ENCODE measurements around the gene CABLES2. TPM values are rescaled to one million over a fixed set of nuclear protein-coding genes. Genes with fewer than 3 reads are reported as not detected.

CABLES2 gene
- total RNA-seq, 1 experiment from 2014 or later: 7.2 TPM

DNA sequence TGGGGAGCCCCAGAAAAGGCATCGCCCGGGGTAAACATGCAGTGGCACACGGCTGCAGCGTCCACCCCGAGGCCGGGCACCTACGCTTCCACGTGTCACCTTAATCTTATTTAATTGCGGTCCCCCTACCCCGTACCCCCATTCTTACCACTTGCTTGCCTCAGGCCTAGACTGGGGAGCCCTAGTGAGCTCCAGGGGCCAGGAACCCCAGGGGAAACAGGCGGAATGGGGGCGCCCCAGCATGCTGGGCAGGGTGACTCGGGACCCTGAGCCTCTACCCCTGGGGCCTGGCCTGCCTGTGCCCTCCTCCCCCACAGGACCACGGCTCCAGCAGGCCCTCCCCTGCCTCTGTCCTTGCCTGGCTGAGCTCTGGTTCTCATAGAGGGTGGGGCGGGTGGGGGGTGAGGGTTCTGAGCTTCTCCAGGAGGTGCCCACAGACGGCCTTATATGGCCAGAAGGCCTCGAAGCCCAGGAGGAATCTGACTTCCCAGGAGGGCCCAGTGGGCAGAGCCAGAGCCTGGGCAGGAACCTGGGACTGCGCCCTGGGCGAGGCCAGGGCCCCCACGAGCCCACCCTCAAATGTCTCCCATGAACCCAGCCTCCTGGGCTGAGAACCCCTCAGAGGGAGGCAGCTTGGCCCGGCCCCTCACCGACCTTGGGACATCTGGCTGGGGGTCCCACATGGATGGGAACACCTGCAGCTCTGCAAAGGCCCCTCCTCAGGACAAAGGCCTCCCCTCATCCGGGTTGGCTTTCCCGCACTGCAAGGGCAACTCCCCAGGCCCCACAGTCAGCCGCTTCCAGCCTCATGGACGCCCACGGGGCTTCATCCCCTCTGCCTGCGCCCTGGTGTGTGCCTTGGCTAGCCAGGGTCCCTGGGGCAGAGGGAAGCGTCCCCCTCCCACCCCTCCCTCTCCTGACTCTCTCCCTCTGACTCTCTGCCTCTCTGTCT is 34.8 kb downstream of the CABLES2 start:
- no peak for DNase-seq (ENCODE audit: low read depth)

DNA sequence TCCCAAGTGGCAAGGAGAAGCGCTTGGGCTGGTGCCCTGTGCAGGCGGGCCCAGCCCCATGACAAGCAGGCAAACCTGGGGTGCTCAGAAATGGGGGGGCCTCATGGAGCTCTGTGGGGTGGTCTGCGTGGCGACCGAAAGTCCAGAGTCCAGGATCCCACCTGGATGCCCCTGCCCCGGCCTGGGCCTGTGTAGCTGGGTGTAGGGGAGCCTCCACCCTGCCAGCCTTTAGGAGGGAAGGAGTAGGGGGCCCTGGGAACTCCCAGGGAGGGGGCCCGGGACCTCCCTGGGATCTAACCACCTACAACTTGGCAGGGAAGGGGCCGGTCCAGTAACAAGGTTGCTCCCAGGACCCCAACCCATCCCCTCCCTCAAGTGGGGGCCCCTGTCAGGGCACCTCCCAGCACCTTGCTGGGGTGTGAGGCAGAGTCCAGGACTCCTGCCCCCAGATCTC is 35.5 kb downstream of the CABLES2 start:
- no peak for DNase-seq (ENCODE audit: low read depth)

DNA sequence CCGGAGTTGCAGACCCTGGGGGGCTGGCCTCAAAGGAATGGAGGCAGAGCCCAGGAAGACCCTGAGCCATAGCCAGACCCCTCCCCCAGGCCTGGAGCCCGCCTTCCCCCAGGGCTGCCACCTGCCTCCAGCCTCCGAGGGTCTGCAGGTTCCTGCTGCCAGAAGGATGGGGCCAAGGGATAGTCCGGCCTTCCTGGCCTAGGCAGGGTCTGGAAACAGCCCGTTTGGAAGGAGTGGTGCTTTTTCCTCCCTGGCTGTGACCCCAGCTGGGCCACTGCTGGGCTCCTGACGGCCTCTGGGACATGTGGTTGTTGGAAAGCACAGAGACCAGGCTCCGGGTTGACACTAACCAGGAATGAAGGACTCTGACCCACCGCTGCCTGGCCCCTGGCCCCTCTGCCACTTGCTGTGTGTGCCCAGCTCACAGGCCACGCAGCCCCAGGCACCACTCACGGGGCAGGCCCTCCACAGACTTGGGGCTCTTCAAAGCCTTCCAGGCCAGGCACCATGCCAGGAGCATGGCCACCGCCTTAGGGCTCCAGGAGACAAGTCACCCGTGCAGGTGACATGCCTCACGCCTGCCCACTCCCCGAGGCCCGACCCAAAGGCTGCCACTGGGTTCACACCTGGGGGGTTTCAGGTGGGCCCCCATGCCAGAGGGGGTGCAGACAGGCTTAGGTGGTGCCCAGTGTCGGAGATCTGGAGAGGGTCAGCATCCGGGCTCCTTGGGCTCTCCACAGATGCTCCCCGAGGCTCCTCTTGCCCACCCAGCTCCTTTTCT is 36.1 kb downstream of the CABLES2 start:
- no peak for DNase-seq (ENCODE audit: low read depth)

DNA sequence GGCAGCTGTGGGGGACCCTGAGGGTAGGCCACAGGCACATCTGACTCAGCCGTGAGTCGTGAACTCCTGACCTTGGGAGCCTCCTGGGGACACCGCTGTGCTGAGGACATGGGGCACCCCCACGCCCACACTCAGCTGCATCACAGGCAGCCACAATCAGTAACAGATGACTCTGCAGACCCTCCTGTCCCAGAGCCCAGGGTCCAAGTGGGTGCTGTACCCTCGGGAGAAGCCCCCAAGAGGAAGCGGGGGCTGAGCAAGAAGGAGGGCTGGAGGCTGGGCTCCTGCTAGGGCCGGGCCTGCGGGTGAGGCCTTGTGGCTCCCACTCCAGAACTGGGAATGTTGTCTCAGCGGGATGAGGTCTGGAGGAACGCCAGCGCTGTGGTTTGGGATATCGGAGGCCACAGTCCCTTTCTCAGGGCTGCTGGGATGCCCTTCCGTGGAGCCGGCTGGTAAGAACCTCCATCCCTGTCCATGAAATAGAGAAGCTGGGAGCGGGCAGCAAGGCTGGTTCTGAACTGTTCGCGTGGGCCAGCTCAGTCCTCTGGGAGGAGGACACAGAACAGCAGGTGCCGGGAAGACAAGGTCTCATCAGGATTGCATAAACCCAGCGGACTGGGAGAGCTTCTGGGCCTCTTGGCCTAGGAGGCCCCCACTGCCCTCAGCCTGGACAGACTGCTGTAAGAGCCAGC is 36.8 kb downstream of the CABLES2 start:
- DNase-seq (ENCODE audit: low read depth): peak; percentile 93

DNA sequence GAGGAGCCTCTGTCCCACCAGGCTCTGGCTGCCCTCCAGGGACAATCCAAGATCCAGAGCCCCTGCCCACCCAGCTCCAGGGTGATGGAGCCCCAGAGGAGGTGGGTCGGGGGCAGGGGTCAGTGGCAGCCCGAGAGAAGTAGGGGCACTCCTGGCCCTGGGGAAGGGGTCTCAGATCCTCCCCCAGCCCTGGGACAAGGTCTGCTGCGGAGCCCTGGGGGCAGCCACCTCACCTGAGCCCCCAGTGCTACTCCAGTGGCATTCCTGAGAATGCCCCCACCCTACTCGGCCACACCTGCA is 37.3 kb downstream of the CABLES2 start:
- no peak for DNase-seq (ENCODE audit: low read depth)

DNA sequence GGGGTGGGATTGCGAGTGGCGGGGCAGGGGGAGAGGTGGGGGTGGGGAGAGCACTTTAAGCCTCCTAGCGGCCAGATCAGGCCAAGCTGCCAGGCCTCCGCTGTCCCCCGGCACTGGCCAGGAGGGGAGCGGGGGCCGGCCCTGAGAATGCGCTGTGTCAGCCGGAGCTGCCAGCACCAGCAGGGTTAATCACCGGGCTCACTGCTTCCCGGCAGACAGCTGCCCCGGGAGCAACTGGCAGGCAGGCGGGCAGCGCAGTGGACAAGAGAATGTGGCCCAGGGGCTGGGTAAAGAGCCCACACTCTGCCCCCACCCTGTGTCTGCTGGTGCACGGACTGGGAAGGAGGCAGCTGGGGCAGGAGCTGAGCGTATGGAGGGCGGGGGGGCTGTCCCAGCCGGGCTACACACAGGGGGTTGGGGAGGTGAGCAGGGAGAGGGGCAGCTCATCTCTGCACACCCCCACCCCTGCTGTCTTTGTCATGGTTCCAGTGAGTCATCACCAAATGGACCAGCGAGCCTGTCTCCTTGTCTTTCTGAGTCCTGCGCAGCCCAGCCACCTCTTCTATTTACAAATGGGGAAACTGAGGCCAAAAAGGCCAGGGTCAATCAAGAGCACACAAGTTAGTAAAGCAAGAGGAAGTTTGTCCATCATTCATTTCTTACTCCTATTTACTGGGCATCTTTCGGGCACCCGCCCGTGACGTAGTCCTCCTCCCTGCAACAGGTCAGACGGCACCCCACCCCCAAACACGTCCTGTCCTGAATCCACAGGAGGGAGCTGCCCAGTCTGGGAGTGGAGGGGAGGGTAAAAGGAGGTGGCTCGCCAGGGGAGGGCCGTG is 37.9 kb downstream of the CABLES2 start:
- peak; percentile 93 for DNase-seq (ENCODE audit: low read depth)

DNA sequence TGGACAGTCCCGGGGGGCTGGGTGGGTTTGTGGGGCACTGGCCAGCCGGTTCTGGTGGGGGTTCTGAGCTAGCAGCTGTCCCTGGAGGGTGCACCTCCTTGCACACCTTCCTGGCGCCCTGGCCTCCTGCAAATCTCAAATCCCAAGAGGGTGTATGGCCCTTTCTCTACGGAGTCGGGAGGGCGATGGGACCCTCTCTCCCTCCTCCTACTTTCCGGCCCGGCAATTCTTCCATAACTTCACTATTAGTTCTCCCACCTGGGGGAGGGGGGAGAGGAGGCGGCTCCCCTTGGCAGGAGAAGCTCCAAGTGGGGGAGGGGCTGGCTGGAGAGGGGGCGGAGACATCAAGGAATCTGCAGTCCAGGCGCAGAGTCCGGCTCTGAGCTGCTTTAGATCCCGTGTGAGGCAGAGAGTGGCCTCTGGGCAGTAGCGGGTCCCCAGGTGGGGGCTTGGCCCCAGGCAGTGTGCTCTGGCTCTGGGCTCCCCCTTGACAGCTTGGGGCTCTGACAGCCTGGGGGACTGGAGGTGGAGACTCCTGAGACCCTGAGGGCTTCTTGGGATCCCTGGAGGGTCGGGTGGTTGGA is 38.6 kb downstream of the CABLES2 start:
- peak; percentile 53 for DNase-seq (ENCODE audit: low read depth)

DNA sequence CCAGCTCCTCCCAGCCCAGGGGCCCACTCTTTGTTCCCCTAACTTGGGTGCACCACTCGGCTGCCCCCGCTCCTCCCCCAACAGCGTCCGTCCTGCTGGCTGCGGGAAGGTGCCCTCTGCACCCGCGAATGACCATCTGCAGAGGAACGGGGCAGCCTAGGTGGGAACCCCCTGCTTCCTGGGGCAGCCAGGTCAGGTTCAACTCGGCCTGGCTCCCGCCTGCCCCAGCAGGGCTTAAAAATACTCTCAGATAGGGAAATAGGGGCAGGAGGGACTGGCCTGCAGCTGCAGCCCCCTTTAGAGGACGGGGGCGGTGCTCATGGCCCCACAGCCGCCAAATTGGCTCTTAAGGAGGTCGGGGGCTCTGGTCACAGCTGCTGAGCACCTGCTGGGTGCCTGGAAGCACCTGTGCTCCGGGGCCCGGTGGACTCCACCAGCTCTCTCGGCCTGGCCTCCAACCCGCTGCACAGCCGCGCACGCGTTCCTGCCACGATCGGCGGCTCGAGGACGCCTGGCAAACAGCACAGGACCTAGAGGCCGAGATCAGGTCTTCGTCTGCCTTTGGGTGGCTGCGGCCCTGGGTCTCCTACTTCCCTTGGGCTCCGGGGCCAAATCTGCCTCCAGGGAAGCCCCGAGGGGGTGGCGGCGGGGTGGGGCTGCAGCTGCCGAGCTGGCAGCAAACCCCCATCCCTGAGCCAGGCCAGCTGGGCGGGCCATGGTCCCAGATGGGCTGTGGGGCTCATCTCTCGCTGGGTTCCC is 39.3 kb downstream of the CABLES2 start:
- DNase-seq (ENCODE audit: low read depth): no peak

DNA sequence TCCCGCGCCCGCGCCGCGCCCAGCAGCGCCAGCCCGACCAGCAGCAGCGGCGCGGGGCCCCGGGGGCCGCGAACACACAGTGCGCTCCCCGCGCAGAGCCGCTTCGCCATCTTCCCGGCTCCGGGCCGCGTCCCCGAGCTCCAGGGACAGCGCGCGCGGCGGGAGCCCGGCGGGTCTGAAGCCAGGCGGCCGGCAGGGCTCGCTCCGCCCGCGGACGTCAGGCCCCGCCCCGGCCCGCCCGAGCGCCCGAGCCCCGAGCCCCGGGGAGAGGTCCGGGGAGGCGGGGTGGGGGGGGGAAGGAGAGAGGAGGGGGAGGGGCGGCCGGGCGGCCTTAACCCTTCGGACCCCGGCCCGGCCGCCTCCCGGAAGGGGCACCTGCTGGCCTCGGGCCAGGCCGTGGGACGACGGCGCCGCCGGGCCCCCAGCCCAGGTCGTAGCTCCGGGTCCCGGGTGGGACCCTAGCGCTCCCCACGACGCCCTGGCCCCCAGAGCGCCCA is 39.9 kb downstream of the CABLES2 start, which contains the start of gene LAMA5:
Gene LAMA5, minus strand, starts transcription at position 177 of the 497 bp plus-strand sequence. Its CDS starts 67 bp downstream, at position 110.
- DNase-seq (ENCODE audit: low read depth): no peak

DNA sequence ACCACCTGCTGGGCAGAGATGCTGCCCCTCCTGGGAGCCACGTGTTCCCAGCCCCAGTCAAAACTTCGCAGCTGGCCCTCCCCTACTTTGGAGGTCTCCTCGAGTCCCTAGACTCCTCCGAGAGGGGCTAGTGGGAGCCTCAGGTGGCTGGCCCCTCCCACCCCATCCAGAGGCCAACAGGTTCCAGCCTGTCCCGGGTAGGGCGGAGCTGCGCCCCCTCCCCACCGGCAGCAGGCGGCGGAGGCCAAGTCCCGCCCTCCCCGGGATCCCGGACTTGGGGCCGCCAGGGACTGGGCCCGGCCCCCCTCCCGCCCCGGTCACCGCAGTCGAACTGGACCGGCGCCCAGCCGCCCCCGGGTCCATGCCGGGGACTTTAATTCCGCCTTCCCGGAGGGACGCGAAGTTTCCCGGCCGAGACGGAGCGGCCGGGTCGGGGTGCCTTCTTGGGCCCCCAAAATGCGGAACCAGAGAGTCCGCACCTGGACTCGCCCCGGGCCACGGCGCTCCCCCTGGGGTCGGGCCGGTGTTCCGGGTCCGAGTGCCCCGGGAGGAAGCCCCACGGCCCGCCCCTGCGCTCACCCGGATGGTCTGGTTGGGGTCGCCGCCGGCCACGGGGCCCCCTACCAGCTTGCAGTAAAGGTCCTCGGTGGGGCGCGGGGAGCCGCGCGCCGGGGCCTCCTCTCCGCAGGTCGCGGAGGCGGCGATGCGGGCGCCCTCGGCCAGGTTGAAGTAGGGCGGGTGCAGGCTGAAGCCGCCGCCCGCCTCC is 40.5 kb downstream of the CABLES2 start:
- no peak for DNase-seq (ENCODE audit: low read depth)

DNA sequence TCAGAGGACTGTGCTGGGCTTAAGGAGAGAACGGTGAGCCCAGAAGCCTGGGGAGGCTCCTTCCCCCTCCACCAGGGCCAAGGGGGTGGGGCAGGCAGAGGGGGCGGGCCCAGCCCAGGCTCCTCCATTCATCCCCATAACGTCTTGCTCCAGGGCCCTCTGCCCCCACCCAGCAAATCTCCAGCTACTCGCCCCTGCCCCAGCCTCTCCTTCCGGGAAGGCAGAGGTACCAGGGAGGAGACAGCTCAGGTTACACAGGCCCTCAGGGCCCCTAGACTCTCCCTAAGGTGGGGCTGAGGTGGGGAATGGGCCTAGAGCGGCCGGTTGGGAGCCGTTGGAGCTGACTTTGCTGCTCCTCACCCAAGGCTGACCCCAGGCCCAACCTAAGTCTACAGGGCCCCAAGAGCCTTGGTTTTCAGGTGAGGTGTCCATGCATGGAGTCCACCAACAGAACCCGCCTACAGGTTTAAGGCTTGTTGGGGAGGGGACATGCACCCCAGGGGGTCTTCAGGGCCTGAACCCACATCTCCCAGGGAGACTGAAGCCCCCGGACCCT is 41.2 kb downstream of the CABLES2 start:
- no peak for DNase-seq (ENCODE audit: low read depth)

DNA sequence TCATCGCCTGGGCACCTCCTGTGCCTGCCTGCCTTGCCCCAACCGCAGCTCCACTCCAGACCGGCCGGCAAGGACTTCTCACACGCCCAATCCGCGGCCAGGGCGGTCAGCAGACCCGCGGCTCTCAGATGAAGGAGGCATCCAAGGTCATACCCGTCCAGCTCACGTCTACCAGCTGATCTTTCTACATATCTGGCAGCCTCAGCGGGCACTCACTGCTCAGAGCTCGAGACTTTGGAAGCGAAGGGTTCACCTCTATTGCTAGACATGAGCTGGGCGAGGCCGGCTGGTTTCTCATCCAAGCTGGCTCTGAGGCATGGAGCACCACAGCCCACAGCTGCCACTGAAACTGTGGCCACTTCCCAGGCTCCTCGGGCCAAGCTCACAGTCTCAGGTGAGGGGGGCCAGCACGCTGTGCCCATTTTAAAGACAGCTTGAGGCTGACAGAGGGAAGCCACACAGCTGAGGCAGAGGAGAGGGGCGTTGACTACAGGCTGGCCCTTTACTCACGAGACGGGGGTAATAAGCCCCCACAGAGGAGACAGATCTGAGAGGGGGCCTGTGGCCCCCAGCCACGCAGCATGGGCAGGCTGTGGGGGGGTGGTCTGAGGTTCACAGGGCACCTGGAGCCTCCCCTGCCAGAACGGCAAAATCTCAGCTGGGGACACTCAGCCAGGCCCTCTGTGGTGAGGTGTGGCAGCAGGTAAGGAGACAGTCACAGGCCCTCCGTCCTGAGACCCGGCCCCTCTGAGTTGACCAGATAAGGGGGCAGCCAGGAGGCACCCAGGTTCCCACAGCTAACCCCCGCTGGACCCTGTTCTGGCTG is 42.0 kb downstream of the CABLES2 start:
- DNase-seq (ENCODE audit: low read depth): no peak

DNA sequence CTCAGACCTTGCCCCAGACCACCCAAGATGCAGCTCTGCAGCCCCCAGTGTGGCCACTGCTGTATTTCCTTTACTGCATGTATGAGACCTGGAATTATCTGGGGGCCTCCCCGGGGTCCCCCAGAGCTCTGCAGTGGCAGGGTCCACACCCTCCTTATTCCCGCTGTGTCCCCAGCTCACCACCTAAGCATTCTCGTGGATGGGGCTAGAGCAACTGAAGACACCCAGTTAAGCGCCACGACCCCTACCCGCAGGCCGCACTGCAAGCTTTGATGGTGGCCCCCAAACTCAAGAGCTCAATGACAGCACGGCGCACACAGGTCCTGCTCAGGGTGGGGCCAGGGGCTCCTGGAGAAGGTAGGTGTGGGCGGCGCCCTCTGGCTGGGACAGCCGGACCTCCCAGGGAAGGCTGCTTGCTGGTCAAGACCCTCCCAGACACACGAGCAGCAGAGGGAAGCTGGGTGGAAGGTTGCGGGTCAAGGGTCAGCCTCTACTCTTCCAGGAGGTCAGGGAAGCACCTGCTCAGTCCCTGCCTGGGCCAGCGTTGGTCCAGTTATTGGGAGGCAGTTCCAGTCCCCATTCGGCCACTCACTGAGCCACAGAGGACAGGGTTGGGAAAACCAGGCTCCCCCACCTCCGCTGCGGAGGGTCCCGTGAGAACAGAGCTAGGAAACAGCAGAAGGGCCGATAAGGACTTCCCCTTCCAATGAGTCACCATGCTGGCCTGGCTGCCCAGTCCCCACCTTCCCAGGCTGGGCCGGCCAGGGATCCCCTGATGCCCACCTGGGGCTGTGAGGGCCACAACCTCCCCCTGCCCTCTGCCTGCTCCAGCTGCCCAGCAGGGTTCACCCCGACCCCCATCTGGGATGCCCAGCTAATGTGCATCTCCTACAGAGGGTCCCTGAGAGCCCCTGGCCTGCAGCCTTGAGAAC is 42.9 kb downstream of the CABLES2 start:
- DNase-seq (ENCODE audit: low read depth): no peak

DNA sequence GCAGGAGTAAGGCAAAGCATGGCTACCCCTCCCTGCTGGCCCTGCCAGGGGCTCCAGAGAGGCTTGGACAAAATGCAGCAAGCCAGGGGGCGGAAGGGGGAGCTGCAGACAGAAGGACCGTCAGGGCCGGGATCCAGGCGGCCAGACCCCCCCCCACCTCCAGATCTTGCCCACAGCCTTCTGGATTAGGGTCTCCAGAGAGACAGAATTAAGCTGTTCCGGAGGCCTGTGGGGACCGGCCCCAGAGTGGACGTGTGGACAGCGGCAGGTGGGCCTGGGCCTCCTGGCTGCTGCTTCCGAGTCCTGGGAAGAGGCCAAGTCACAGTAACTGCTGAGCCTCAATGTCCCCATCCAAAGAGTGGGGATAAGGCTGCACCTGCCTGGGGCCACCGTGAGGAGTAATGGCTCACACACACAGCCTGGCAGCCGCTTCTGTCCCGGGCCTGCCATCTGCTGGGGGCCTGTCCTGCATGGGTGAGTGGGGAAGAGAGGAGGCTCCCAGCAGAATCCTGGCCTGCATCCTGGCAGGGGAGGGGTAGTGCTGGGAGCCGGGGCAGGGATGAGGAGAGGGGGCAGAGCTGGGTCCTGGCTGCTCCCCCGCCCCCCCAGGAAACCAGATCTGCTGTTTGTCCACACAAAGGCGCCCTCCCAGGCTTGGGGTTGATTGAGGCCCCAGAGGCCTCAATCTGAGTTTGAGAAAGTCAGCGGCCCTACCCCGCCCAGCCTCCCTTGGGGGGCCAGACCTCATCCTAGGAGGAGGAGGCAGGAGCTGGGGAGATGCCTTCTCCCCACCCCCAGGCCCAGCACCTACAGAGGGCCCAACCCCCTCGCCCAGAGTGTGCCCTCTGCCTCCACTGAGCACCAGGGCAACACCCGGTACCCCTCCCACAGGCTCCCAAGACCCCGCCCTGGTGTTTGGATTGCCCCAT is 43.8 kb downstream of the CABLES2 start:
- no peak for DNase-seq (ENCODE audit: low read depth)

DNA sequence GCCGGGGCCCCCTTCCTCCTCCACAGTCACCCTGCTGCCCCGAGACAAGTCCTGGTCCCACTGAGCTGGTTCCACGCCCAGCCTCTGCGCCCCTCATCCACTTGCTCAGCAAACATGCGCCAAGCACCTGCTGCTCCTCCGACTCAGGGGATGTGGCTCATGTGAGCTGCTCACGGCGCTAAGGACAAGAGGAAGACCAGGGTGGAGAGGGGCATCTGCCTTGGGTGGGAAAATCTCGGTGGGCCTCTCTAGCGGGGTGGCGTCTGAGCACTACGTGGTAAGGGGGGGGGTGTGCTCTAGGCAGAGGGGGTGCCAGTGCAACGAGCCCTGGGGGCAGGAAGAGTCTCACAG is 44.5 kb downstream of the CABLES2 start:
- no peak for DNase-seq (ENCODE audit: low read depth)

Measured in LHCN-M2 (cell line).